SK-N-SH (cell line): ENCODE results near the gene SLC5A11. TPM values are rescaled to one million over a fixed set of nuclear protein-coding genes. Genes with fewer than 3 reads are reported as not detected.

Source experiments
- CTCF ChIA-PET: fragments of 300-600, 350-600 bp; formaldehyde crosslinking; extraction: SDS; loops from one replicate; lab custom pipeline; 2021; lab: Yijun Ruan, JAX
- POLR2A ChIA-PET: fragments of 350-600 bp; sonication (Branson Sonifier 250); formaldehyde crosslinking; extraction: SDS; loops from one replicate; lab custom pipeline; 2020; ENCODE audit warnings: antibody characterized with exemption, inconsistent platforms; lab: Yijun Ruan, JAX
- DNase-seq: peaks from one replicate; pipeline ENCODE4 v3.0.0; 2012
- H2AFZ ChIP-seq: fragments of 200-600 bp; sonication (generic); 2 replicates; pipeline ENCODE4 v1.8.1; 2016; ENCODE audit warnings: antibody characterized with exemption, mild to moderate bottlenecking, low read depth
- H3F3A ChIP-seq: fragments of 200-600 bp; sonication (generic); replicated peaks from 2 replicates; pipeline ENCODE3; 2016; ENCODE audit warnings: antibody characterized with exemption, mild to moderate bottlenecking; ENCODE audit not compliant: insufficient read depth
- H3K27ac ChIP-seq, 2 experiments: fragments of 200-500 bp in 1 of 2; fragments of 200-600 bp in 1 of 2; sonication (Bioruptor generic) in 1 of 2; sonication (generic), shearing (Covaris generic) in 1 of 2; 2 replicates each; pipeline versions ENCODE4 v1.5.1 to v1.6.1; 2014 to 2016; ENCODE audit warnings: low read depth in 2 of 2, inconsistent platforms in 1 of 2, low read length in 1 of 2, mild to moderate bottlenecking in 1 of 2, mixed read lengths in 1 of 2
- H3K27me3 ChIP-seq: fragments of 200-600 bp; sonication (generic), shearing (Covaris generic); 2 replicates; pipeline ENCODE4 v1.6.1; 2016; ENCODE audit warnings: mixed run types; ENCODE audit not compliant: insufficient read depth
- H3K36me3 ChIP-seq, 2 experiments: fragments of 200-500 bp in 1 of 2; fragments of 200-600 bp in 1 of 2; sonication (Bioruptor generic) in 1 of 2; sonication (generic) in 1 of 2; replicated peaks in 1 of 2; 2 replicates each; pipeline versions ENCODE3 to v1.5.1; 2014 to 2016; ENCODE audit warnings: low read length in 1 of 2, mild to moderate bottlenecking in 1 of 2; ENCODE audit not compliant: insufficient read depth in 2 of 2, control insufficient read depth in 1 of 2
- H3K4me1 ChIP-seq, 2 experiments: fragments of 200-500 bp in 1 of 2; fragments of 200-600 bp in 1 of 2; sonication (Bioruptor generic) in 1 of 2; sonication (generic), shearing (Covaris generic) in 1 of 2; 2 replicates each; pipeline versions ENCODE4 v1.5.1 to v1.6.1; 2014 to 2016; ENCODE audit warnings: low read depth in 1 of 2, low read length in 1 of 2, mixed run types in 1 of 2; ENCODE audit not compliant: insufficient read depth in 2 of 2, control insufficient read depth in 1 of 2
- H3K4me2 ChIP-seq: fragments of 200-600 bp; sonication (generic), shearing (Covaris generic); 2 replicates; pipeline ENCODE4 v1.6.1; 2017; ENCODE audit warnings: mixed run types
- H3K4me3 ChIP-seq, 2 experiments: fragments of 200-500 bp in 1 of 2; fragments of 200-600 bp in 1 of 2; sonication (Bioruptor generic) in 1 of 2; sonication (generic), shearing (Covaris generic) in 1 of 2; 2 replicates each; pipeline versions ENCODE4 v1.5.1 to v1.8.1; 2014 to 2016; ENCODE audit warnings: low read depth in 2 of 2, inconsistent platforms in 1 of 2, low read length in 1 of 2, mild to moderate bottlenecking in 1 of 2, mixed read lengths in 1 of 2, moderate library complexity in 1 of 2
- H3K79me2 ChIP-seq: fragments of 200-600 bp; sonication (generic); 2 replicates; pipeline ENCODE4 v1.8.1; 2017; ENCODE audit warnings: mild to moderate bottlenecking; ENCODE audit not compliant: insufficient read depth
- H3K9ac ChIP-seq: fragments of 200-600 bp; sonication (generic); 2 replicates; pipeline ENCODE4 v1.6.1; 2017; ENCODE audit warnings: mixed run types
- H3K9me2 ChIP-seq: fragments of 200-600 bp; sonication (generic); 2 replicates; pipeline ENCODE4 v1.6.1; 2017; ENCODE audit warnings: mixed run types
- H3K9me3 ChIP-seq: fragments of 200-600 bp; sonication (generic); 2 replicates; pipeline ENCODE4 v1.6.1; 2017; ENCODE audit warnings: mixed run types, mild to moderate bottlenecking, moderate library complexity
- H4K20me1 ChIP-seq: fragments of 200-600 bp; sonication (generic); 2 replicates; pipeline ENCODE4 v1.6.1; 2017; ENCODE audit warnings: mild to moderate bottlenecking, mixed run types; ENCODE audit not compliant: insufficient read depth
- ELF1 ChIP-seq: IDR thresholded peaks from 2 replicates; pipeline ENCODE4 v1.4.0; 2012
- EP300 ChIP-seq, 2 experiments: IDR thresholded peaks; 2 replicates each; pipeline versions ENCODE4 v1.4.0 to v1.6.1; 2012; ENCODE audit warnings: borderline replicate concordance in 1 of 2, low read depth in 1 of 2, low read length in 1 of 2
- EZH2phosphoT487 ChIP-seq: fragments of 200-600 bp; sonication (generic); IDR thresholded peaks from 2 replicates; pipeline ENCODE4 v1.6.1; 2017; ENCODE audit warnings: low read depth, mixed run types, mild to moderate bottlenecking, antibody characterized with exemption, moderate library complexity, borderline replicate concordance
- GABPA ChIP-seq: IDR thresholded peaks from 2 replicates; pipeline ENCODE4 v1.4.0; 2012; ENCODE audit warnings: low read depth, mild to moderate bottlenecking
- MXI1 ChIP-seq: IDR thresholded peaks from 2 replicates; pipeline ENCODE4 v1.6.1; 2012; ENCODE audit warnings: mild to moderate bottlenecking, low read depth, low read length, improper control_type of control experiment
- NFIC ChIP-seq: IDR thresholded peaks from 2 replicates; pipeline ENCODE4 v1.4.0; 2012; ENCODE audit warnings: borderline replicate concordance
- NRF1 ChIP-seq: IDR thresholded peaks from 2 replicates; pipeline ENCODE4 v1.6.1; 2012; ENCODE audit warnings: low read depth, mild to moderate bottlenecking, low read length
- RFX5 ChIP-seq: IDR thresholded peaks from 2 replicates; pipeline ENCODE4 v1.6.1; 2012; ENCODE audit warnings: mild to moderate bottlenecking, improper control_type of control experiment, low read length
- RXRA ChIP-seq: IDR thresholded peaks from 2 replicates; pipeline ENCODE4 v1.4.0; 2012; ENCODE audit warnings: low read depth, mild to moderate bottlenecking, borderline replicate concordance
- SMC3 ChIP-seq: IDR thresholded peaks from 2 replicates; pipeline ENCODE4 v1.6.1; 2012; ENCODE audit warnings: low read depth, low read length, improper control_type of control experiment
- YY1 ChIP-seq: IDR thresholded peaks from 2 replicates; pipeline ENCODE4 v1.4.0; 2012; ENCODE audit warnings: low read depth, mild to moderate bottlenecking
- WGBS: methylation state at CpG from one replicate; pipeline ENCODE4 v1.1.6; 2017; ENCODE audit warnings: low lambda C conversion rate; 5-methylcytosine and 5-hydroxymethylcytosine counted together
- polyA plus RNA-seq, 3 experiments: library from polyadenylated mRNA; depleted of rRNA; stranded (reverse); fragments of >200 nt; gene quantifications; 2 replicates each; pipeline ENCODE4 v1.2.3, GENCODE V29; 2012
- TF ChIP-seq, protein P1 (sequence below): IDR thresholded peaks from 2 replicates; pipeline ENCODE4 v1.4.0; 2012; ENCODE audit warnings: low read depth
- TF ChIP-seq, protein P2 (sequence below): IDR thresholded peaks from 2 replicates; pipeline ENCODE4; 2012
- TF ChIP-seq, protein P3 (sequence below): fragments of 150-350 bp; IDR thresholded peaks from 2 replicates; pipeline ENCODE4 v1.6.1; 2016; ENCODE audit warnings: mild to moderate bottlenecking, low read depth, low read length

SLC5A11 gene
- polyA plus RNA-seq, 1 of the 3 experiments (the other 2 are of a cell fraction) = not detected

DNA sequence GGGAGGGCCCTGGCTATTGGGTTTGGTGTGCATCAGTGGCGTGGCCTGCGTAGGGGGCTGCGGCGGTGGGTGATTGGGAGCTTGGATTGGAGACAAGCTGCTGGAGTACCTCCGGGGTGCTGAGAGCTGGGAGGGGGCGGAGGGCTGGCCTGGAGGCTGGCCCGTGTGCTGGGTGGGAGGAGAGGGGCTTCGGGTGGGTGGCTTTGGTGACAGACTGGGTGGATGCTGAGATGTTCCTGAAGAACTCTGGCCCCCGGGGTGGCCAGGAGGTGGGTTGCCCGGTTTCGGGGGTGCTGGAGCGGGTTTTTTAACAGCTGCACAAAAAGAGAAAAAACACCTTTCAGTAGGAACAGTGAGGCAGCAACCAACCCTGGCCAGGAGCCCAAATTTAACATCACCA lies 85.3 kb downstream of the SLC5A11 start:
- CTCF ChIA-PET = no interaction called here
- H3F3A ChIP-seq = no peaks in the 10 kb centered on the region
- H3K27me3 ChIP-seq = no peaks in the 10 kb centered on the region
- H3K4me2 ChIP-seq = no peak overlapping the region
- no peak overlapping the region for H3K9ac ChIP-seq
- no peaks in the 10 kb centered on the region for H3K9me3 ChIP-seq
- POLR2A ChIA-PET = no interaction called here
- no peak overlapping the region for H3K27ac ChIP-seq
- H3K36me3 ChIP-seq = peaks cover 41 to 47% of the 10 kb centered on the region in 2 experiments
- H3K79me2 ChIP-seq = no peaks in the 10 kb centered on the region
- no peak overlapping the region for H3K4me3 ChIP-seq
- no peaks in the 10 kb centered on the region for H4K20me1 ChIP-seq
- H2AFZ ChIP-seq = no peak overlapping the region
- WGBS = 89% methylated on average over 12 of the region's 12 CpGs
- no peak for TF ChIP-seq ELF1
- TF ChIP-seq SMC3 = no peak
- no peak for TF ChIP-seq GABPA
- TF ChIP-seq, protein P1, sequence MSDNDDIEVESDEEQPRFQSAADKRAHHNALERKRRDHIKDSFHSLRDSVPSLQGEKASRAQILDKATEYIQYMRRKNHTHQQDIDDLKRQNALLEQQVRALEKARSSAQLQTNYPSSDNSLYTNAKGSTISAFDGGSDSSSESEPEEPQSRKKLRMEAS = no peak
- no peak for TF ChIP-seq NFIC
- TF ChIP-seq, protein P2, sequence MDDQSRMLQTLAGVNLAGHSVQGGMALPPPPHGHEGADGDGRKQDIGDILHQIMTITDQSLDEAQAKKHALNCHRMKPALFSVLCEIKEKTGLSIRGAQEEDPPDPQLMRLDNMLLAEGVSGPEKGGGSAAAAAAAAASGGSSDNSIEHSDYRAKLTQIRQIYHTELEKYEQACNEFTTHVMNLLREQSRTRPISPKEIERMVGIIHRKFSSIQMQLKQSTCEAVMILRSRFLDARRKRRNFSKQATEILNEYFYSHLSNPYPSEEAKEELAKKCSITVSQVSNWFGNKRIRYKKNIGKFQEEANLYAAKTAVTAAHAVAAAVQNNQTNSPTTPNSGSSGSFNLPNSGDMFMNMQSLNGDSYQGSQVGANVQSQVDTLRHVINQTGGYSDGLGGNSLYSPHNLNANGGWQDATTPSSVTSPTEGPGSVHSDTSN = no peak
- no peak for TF ChIP-seq RFX5
- TF ChIP-seq EZH2phosphoT487 = no peak
- TF ChIP-seq EP300 (IDR thresholded peaks at IDR 0.05; ENCODE audit: borderline replicate concordance in 1 of 2, low read depth in 1 of 2, low read length in 1 of 2) = no peak
- no peak for TF ChIP-seq NRF1
- TF ChIP-seq, protein P3, sequence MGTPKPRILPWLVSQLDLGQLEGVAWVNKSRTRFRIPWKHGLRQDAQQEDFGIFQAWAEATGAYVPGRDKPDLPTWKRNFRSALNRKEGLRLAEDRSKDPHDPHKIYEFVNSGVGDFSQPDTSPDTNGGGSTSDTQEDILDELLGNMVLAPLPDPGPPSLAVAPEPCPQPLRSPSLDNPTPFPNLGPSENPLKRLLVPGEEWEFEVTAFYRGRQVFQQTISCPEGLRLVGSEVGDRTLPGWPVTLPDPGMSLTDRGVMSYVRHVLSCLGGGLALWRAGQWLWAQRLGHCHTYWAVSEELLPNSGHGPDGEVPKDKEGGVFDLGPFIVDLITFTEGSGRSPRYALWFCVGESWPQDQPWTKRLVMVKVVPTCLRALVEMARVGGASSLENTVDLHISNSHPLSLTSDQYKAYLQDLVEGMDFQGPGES = no peak
- TF ChIP-seq RXRA = no peak
- TF ChIP-seq YY1 = no peak
- DNase-seq = no peak
- H3K9me2 ChIP-seq = no peaks in the 10 kb centered on the region
- no peaks in the 10 kb centered on the region for H3K4me1 ChIP-seq

DNA sequence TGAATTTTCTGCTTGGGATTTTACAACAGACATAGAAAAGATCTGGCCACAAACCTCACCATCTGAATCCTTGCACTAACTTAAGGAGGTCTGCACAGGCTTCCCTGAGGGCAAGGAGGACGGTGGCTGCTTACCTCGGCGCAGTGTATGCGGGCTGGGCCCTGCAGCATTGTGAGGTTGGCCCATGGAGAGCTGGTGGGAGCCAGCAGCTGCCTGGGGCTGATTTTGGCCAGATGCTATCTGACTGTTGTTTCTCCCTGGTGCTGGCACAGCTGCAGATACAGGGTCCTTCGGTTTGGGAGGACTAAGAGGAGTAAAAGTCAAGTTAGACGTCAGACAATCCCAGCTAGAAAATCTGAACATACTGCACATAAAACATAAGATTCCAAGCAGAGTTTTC lies 89.6 kb downstream of the SLC5A11 start:
- Histone ChIP-seq H3K79me2 (no peaks in the 10 kb centered on the region), H3K36me3 (peaks cover 38 to 39% of the 10 kb centered on the region in 2 experiments), H3K9me3 (no peaks in the 10 kb centered on the region), H3K27me3 (no peaks in the 10 kb centered on the region), H4K20me1 (no peaks in the 10 kb centered on the region), H3K4me2 (no peak overlapping the region), H3K9me2 (no peaks in the 10 kb centered on the region), H3K27ac (no peak overlapping the region), H3K9ac (no peak overlapping the region), H3F3A (no peaks in the 10 kb centered on the region), H2AFZ (no peak overlapping the region), H3K4me1 (no peaks in the 10 kb centered on the region)
- ChIA-PET POLR2A (interaction anchor here (0.7 kb wide), 1 partner anchor 17 kb away, joined by 4 read pairs; no protein-coding TSS in a partner anchor), CTCF (no interaction called here)
- no peak for DNase-seq
- TF ChIP-seq MXI1 = no peak
- TF ChIP-seq, all 33 proteins: peak for 0
- H3K4me3 ChIP-seq = no peak overlapping the region
- WGBS = 83% methylated on average over 6 of the region's 6 CpGs
